K562 (cell line): Measurements from ENCODE around the gene SND1. TPM values are rescaled to one million over a fixed set of nuclear protein-coding genes. Genes with fewer than 3 reads are reported as not detected.

ENCODE experiments used
- ARID2 ChIP-seq: fragments of 450-650 bp; IDR thresholded peaks from 2 replicates; pipeline ENCODE4 v1.6.1; 2017; ENCODE audit warnings: antibody characterized with exemption, mild to moderate bottlenecking
- ATF3 ChIP-seq, 2 experiments: fragments of 450-650 bp in 1 of 2; sonication (generic) in 1 of 2; formaldehyde crosslinking in 1 of 2; IDR thresholded peaks in 1 of 2; conservative IDR thresholded peaks in 1 of 2; 2 replicates each; pipeline versions ENCODE4 v1.6.1 to v1.8.1; 2016 to 2023; ENCODE audit warnings: mild to moderate bottlenecking in 2 of 2, moderate library complexity in 2 of 2, inconsistent platforms in 1 of 2, missing genetic modification reagents in 1 of 2
- BRD4 ChIP-seq: fragments of 200-600 bp; sonication (generic); IDR thresholded peaks from 2 replicates; pipeline ENCODE4 v1.6.1; 2017; ENCODE audit warnings: inconsistent platforms
- CBFA2T2 ChIP-seq: fragments of 450-650 bp; conservative IDR thresholded peaks from 2 replicates; pipeline ENCODE4 v1.6.1; 2017; ENCODE audit warnings: mild to moderate bottlenecking
- CBX2 ChIP-seq: fragments of 200-600 bp; sonication (generic); IDR thresholded peaks from one replicate; pipeline ENCODE4 v1.6.1; 2012; ENCODE audit warnings: mild to moderate bottlenecking, low read length, inconsistent platforms; ENCODE audit not compliant: insufficient read depth, poor library complexity, severe bottlenecking
- CHD2 ChIP-seq: IDR thresholded peaks from 2 replicates; pipeline ENCODE4 v1.6.1; 2011; ENCODE audit warnings: low read depth, low read length
- DDX20 ChIP-seq: fragments of 450-650 bp; IDR thresholded peaks from 2 replicates; pipeline ENCODE4 v1.6.1; 2016; ENCODE audit warnings: missing genetic modification characterization, low read depth, mild to moderate bottlenecking, missing compliant biosample characterization, moderate library complexity
- FOSL1 ChIP-seq: fragments of 200-800 bp; sonication (Bioruptor generic); conservative IDR thresholded peaks from 2 replicates; pipeline ENCODE4 v1.6.1; 2016; ENCODE audit warnings: missing genetic modification characterization, missing compliant biosample characterization
- FOXK2 ChIP-seq, 2 experiments: fragments of 450-650 bp; IDR thresholded peaks in 1 of 2; conservative IDR thresholded peaks in 1 of 2; 2 replicates each; pipeline ENCODE4 v1.6.1; 2016; ENCODE audit warnings: low read depth in 2 of 2, mild to moderate bottlenecking in 1 of 2
- HIVEP1 ChIP-seq: fragments of 250-450 bp; sonication (Bioruptor Pico); IDR thresholded peaks from 2 replicates; pipeline ENCODE4 v1.4.0; 2020; ENCODE audit warnings: mild to moderate bottlenecking
- KAT8 ChIP-seq: fragments of 450-650 bp; IDR thresholded peaks from 2 replicates; pipeline ENCODE4 v1.6.1; 2016; ENCODE audit warnings: low read depth, mild to moderate bottlenecking
- LCOR ChIP-seq: sonication (generic); formaldehyde crosslinking; IDR thresholded peaks from 2 replicates; pipeline ENCODE4 v1.8.0; 2022; ENCODE audit warnings: mild to moderate bottlenecking, missing genetic modification reagents
- MAFK ChIP-seq: IDR thresholded peaks from 2 replicates; pipeline ENCODE4 v1.6.1; 2011; ENCODE audit warnings: low read length, improper control_type of control experiment
- MEIS2 ChIP-seq: fragments of 450-650 bp; IDR thresholded peaks from 2 replicates; pipeline ENCODE4 v1.6.1; 2014; ENCODE audit warnings: mild to moderate bottlenecking; ENCODE audit not compliant: partially characterized antibody
- NCOA1 ChIP-seq: fragments of 450-650 bp; IDR thresholded peaks from 2 replicates; pipeline ENCODE4 v1.6.1; 2016; ENCODE audit warnings: low read depth
- POLR3G ChIP-seq: IDR thresholded peaks from 2 replicates; pipeline ENCODE4 v1.6.1; 2011; ENCODE audit not compliant: insufficient read length, insufficient replicate concordance; ENCODE audit errors: extremely low read depth
- PREB ChIP-seq: sonication (generic); formaldehyde crosslinking; IDR thresholded peaks from 2 replicates; pipeline ENCODE4 v1.8.1; 2023; ENCODE audit warnings: mild to moderate bottlenecking, missing genetic modification reagents
- RAD21 ChIP-seq, 2 experiments: fragments of 250-450 bp in 1 of 2; fragments of 450-650 bp in 1 of 2; sonication (Bioruptor Pico) in 1 of 2; formaldehyde crosslinking in 1 of 2; IDR thresholded peaks in 1 of 2; conservative IDR thresholded peaks in 1 of 2; 2 replicates each; pipeline versions ENCODE4 v1.4.0 to v1.8.0; 2020 to 2022; ENCODE audit warnings: mild to moderate bottlenecking in 2 of 2, moderate library complexity in 1 of 2
- SMAD1 ChIP-seq: fragments of 150-350 bp; IDR thresholded peaks from 2 replicates; pipeline ENCODE4 v1.6.1; 2014; ENCODE audit warnings: low read length, low read depth; ENCODE audit not compliant: partially characterized antibody
- SREBF1 ChIP-seq: fragments of 150-350 bp; IDR thresholded peaks from 2 replicates; pipeline ENCODE4 v1.6.1; 2014; ENCODE audit warnings: antibody characterized with exemption, low read depth, low read length, borderline replicate concordance
- SRF ChIP-seq, 2 experiments: fragments of 250-450, 450-650 bp in 1 of 2; sonication (Bioruptor Pico) in 1 of 2; sonication (generic) in 1 of 2; formaldehyde crosslinking; IDR thresholded peaks; 2 replicates each; pipeline versions ENCODE4 v1.5.0 to v1.5.1; 2020 to 2022; ENCODE audit warnings: mild to moderate bottlenecking in 1 of 2, missing genetic modification reagents in 1 of 2
- TAF1 ChIP-seq: IDR thresholded peaks from 2 replicates; pipeline ENCODE4 v1.6.1; 2011; ENCODE audit warnings: mild to moderate bottlenecking, low read length, moderate library complexity; ENCODE audit not compliant: insufficient read depth, control insufficient read depth, severe bottlenecking; ENCODE audit errors: extremely low read depth
- UBTF ChIP-seq, 2 experiments: IDR thresholded peaks; 2 replicates each; pipeline ENCODE4 v1.6.1; 2012; ENCODE audit warnings: improper control_type of control experiment in 2 of 2, low read depth in 2 of 2, low read length in 2 of 2, borderline replicate concordance in 1 of 2
- ZNF146 ChIP-seq: IDR thresholded peaks from one replicate; pipeline ENCODE4 v1.6.1; 2018; ENCODE audit warnings: missing compliant biosample characterization; ENCODE audit not compliant: unreplicated experiment
- ZNF224 ChIP-seq: sonication (generic); formaldehyde crosslinking; IDR thresholded peaks from 2 replicates; pipeline ENCODE4 v1.8.0; 2022; ENCODE audit warnings: mild to moderate bottlenecking, missing genetic modification reagents
- ZNF24 ChIP-seq: fragments of 450-650 bp; IDR thresholded peaks from 2 replicates; pipeline ENCODE4 v1.6.1; 2016
- polyA plus RNA-seq, 8 experiments: library from polyadenylated mRNA; depleted of rRNA in 4 of 8; stranded (reverse) in 5 of 8; unstranded in 3 of 8; fragments of >200 nt; fragmentation: Nextera tagmentation in 2 of 8; fragmentation: Illumina TruSeq in 1 of 8; extraction: Ambion mirVana in 2 of 8; extraction: Trizol in 1 of 8; gene quantifications; 2 replicates each; pipeline versions ENCODE4 v1.2.1 to v1.2.3, GENCODE V29; 2011 to 2014; ENCODE audit warnings: inconsistent platforms in 1 of 8, missing spikeins in 1 of 8
- total RNA-seq, 7 experiments: library from RNA; depleted of rRNA in 6 of 7; stranded (reverse); fragments of >200 nt in 6 of 7; fragmentation: Illumina TruSeq in 2 of 7; extraction: Trizol in 2 of 7; gene quantifications; 2 replicates each; pipeline versions ENCODE4 v1.2.1 to v1.2.3, GENCODE V29; 2011 to 2021; ENCODE audit warnings: low replicate concordance in 1 of 7

SND1 gene
- total and polyA plus RNA-seq, 9 of the 15 experiments (the other 6 are each of a cell fraction or from before 2014, with no cell fraction given): 46.5 to 307 (median 191) TPM

- TF ChIP-seq CHD2: no peak
- peak in 1 of 2 experiments; percentile 35; a peak in 2 of 4 replicates for TF ChIP-seq RAD21 (CRISPR knock-in tag; conservative IDR thresholded peaks at IDR 0.05 in 1 of 2, IDR thresholded peaks at IDR 0.05 in 1 of 2)
- no peak for TF ChIP-seq ZNF146
- TF ChIP-seq CBX2: no peak
- TF ChIP-seq FOXK2 (conservative IDR thresholded peaks at IDR 0.05 in 1 of 2, IDR thresholded peaks at IDR 0.05 in 1 of 2; ENCODE audit: low read depth in 2 of 2): no peak
- no peak for TF ChIP-seq UBTF (IDR thresholded peaks at IDR 0.05; ENCODE audit: borderline replicate concordance in 1 of 2, low read depth in 2 of 2, low read length in 2 of 2)
- no peak for TF ChIP-seq BRD4
- TF ChIP-seq SREBF1: no peak
- TF ChIP-seq CBFA2T2: no peak
- no peak for TF ChIP-seq HIVEP1 (CRISPR knock-in tag)
- TF ChIP-seq MAFK: 0 out of 2 replicates have a peak, but pooled peaks have one; percentile 26
- TF ChIP-seq SRF (CRISPR knock-in tag; IDR thresholded peaks at IDR 0.05): no peak
- no peak for TF ChIP-seq PREB (CRISPR knock-in tag)
- TF ChIP-seq TAF1: no peak
- TF ChIP-seq DDX20 (tag): no peak
- peak; percentile 61 for TF ChIP-seq FOSL1 (tag)
- no peak for TF ChIP-seq MEIS2
- peak; percentile 23; the same call in 1 of the 2 replicates for TF ChIP-seq LCOR (CRISPR knock-in tag)
- no peak for TF ChIP-seq KAT8
- peak; percentile 94 for TF ChIP-seq SMAD1
- TF ChIP-seq NCOA1: no peak
- no peak for TF ChIP-seq ZNF224 (CRISPR knock-in tag)
- peak; percentile 48 for TF ChIP-seq ATF3 (IDR thresholded peaks at IDR 0.05)
- TF ChIP-seq ATF3 (CRISPR knock-in tag; conservative IDR thresholded peaks at IDR 0.05): no peak
- no peak for TF ChIP-seq ARID2
- no peak for TF ChIP-seq POLR3G
- TF ChIP-seq ZNF24: no peak
These were observed 151.6 kb downstream of the SND1 start (continued) for GRCh38 chr7:127803626-127804025.
